Heart left ventricle (tissue), 13 donors: ENCODE results near the gene GYG2.

Experiments
- CTCF ChIP-seq, 12 donors: fragments of 200-600 bp; sonication (generic) in 4 of 12; IDR thresholded peaks; one replicate each; pipeline versions ENCODE4 v1.5.0 to v1.8.0; 2018 to 2022; ENCODE audit warnings: antibody characterized with exemption in 12 of 12, mild to moderate bottlenecking in 5 of 12
- POLR2A ChIP-seq, 2 donors: fragments of 450-650 bp; IDR thresholded peaks; one replicate each; pipeline ENCODE4 v1.6.1; 2017; ENCODE audit warnings: antibody characterized with exemption in 2 of 2, mild to moderate bottlenecking in 2 of 2, moderate library complexity in 2 of 2
- donor health status: ischemic (EF 13 %, LVEDD 7.1; RV severe dilation, severe dysfunction).
- donor health status: DM: no; HTN: yes; CAD: no.
- donor health status: DM: no; HTN: no; CAD: no.
- donor health status: ischemic (EF 25% LVEDD 6.9; RV normal size, moderate dysfunction).
- donor health status: ischemic (EF 25% LVEDD 5.7; RV mildly dilated, moderate dysfunction).
- donor health status: ischemic (EF 35%, LVEDD 5.7; RV mildly dilated, moderate dysfunction).
- donor health status: nonischemic (EF 11% LVEDD 7.7; RV severe dilation, severe dysfunction).
- donor health status: DM: yes; HTN: yes; CAD: no.
- donor health status: PGD.
- donor health status: ischemic (EF 29% LVEDD 5.4; RV normal size, mild dysfunction).
- donor health status: nonischemic (EF 23%, LVEDD 6.1; RV moderate dilation, normal function).

- TF ChIP-seq POLR2A (IDR thresholded peaks at IDR 0.05) (no peak), CTCF (IDR thresholded peaks at IDR 0.05) (no peak)
These were observed 27.5 kb upstream of the GYG2 start for GRCh38 chrX:2801223-2801622.
